ENCODE data around the gene DDX47.
"Not testable (repeated sequence)": the region's sequence is repeated elsewhere in the genome, so short reads cannot be mapped to it uniquely, and the experiment has no call there.

GRCh38 chr12:12807517-12807903, 5.6 kb upstream of the DDX47 start:
- TF ChIP-seq CTCF (IDR thresholded peaks at IDR 0.05; ENCODE audit: low read depth, low read length, poor library complexity, severe bottlenecking); EZH2phosphoT487 (IDR thresholded peaks at IDR 0.05; ENCODE audit: borderline replicate concordance, low read length): not testable (repeated sequence)
